CD14-positive monocyte (primary cell): ENCODE measurements around the gene SSBP4. TPM values are rescaled to one million over a fixed set of nuclear protein-coding genes. Genes with fewer than 3 reads are reported as not detected.

ENCODE experiments used
- DNase-seq, 3 donors: peaks; one replicate each; pipeline ENCODE4 v3.0.0-alpha.2; 2011 to 2022
- H2AFZ ChIP-seq: 2 replicates; pipeline ENCODE4 v1.6.0; 2012; ENCODE audit warnings: mild to moderate bottlenecking, low read depth, low read length, inconsistent platforms; ENCODE audit not compliant: insufficient read depth, poor library complexity, severe bottlenecking
- H3K27ac ChIP-seq, 2 donors: 1 replicate in 1 of 2; 2 replicates in 1 of 2; pipeline ENCODE4 v1.5.1; 2012 to 2013; ENCODE audit warnings: low read length in 2 of 2, control low read depth in 1 of 2, inconsistent platforms in 1 of 2, low read depth in 1 of 2, mild to moderate bottlenecking in 1 of 2
- H3K27me3 ChIP-seq, 2 donors: one replicate each; pipeline versions ENCODE4 v1.6.0 to v1.6.1; 2011 to 2013; ENCODE audit warnings: low read length in 2 of 2; ENCODE audit not compliant: control insufficient read depth in 2 of 2, insufficient read depth in 2 of 2
- H3K36me3 ChIP-seq, 2 donors: replicated peaks in 1 of 2; 1 replicate in 1 of 2; 2 replicates in 1 of 2; pipeline versions ENCODE4 v1.5.1 to v1.6.1; 2012 to 2013; ENCODE audit warnings: low read length in 2 of 2, control low read depth in 1 of 2, inconsistent platforms in 1 of 2, mild to moderate bottlenecking in 1 of 2; ENCODE audit not compliant: insufficient read depth in 2 of 2, control insufficient read depth in 1 of 2
- H3K4me1 ChIP-seq, 2 donors: 1 replicate in 1 of 2; 2 replicates in 1 of 2; pipeline versions ENCODE4 v1.5.1 to v1.6.1; 2012 to 2013; ENCODE audit warnings: low read length in 2 of 2, control low read depth in 1 of 2, inconsistent platforms in 1 of 2, mild to moderate bottlenecking in 1 of 2, moderate library complexity in 1 of 2; ENCODE audit not compliant: insufficient read depth in 2 of 2, control insufficient read depth in 1 of 2
- H3K4me2 ChIP-seq: replicated peaks from 2 replicates; pipeline ENCODE3; 2012; ENCODE audit warnings: low read length, moderate library complexity, mild to moderate bottlenecking; ENCODE audit not compliant: poor library complexity, severe bottlenecking; ENCODE audit errors: extremely low read depth
- H3K4me3 ChIP-seq, 3 experiments: fragments of 200-600 bp in 1 of 3; sonication (generic) in 1 of 3; replicated peaks in 1 of 3; 1 replicate in 2 of 3; 2 replicates in 1 of 3; pipeline ENCODE4 v1.5.1; 2011 to 2013; ENCODE audit warnings: low read length in 3 of 3, mild to moderate bottlenecking in 3 of 3, control low read depth in 2 of 3, low read depth in 2 of 3, inconsistent platforms in 1 of 3, moderate library complexity in 1 of 3
- H3K79me2 ChIP-seq: 2 replicates; pipeline ENCODE4 v1.6.0; 2012; ENCODE audit warnings: mild to moderate bottlenecking, control low read depth, inconsistent platforms, low read length, moderate library complexity; ENCODE audit not compliant: insufficient read depth
- H3K9ac ChIP-seq: 2 replicates; pipeline ENCODE4 v1.6.0; 2017; ENCODE audit warnings: low read length, mild to moderate bottlenecking; ENCODE audit not compliant: insufficient read depth, poor library complexity, severe bottlenecking
- H3K9me3 ChIP-seq, 2 donors: replicated peaks in 1 of 2; 1 replicate in 1 of 2; 2 replicates in 1 of 2; pipeline versions ENCODE4 v1.5.1 to v1.6.1; 2012 to 2013; ENCODE audit warnings: low read length in 2 of 2, control low read depth in 1 of 2; ENCODE audit not compliant: control insufficient read depth in 1 of 2, insufficient read depth in 1 of 2
- H4K20me1 ChIP-seq: 2 replicates; pipeline ENCODE4 v1.6.0; 2012; ENCODE audit warnings: mild to moderate bottlenecking, low read length, control low read depth, moderate library complexity; ENCODE audit not compliant: insufficient read depth
- H3K27ac Mint-ChIP-seq, 7 donors: one replicate each; pipeline ENCODE4 v1.8.0; 2020; ENCODE audit warnings: mild to moderate bottlenecking in 7 of 7, mixed read lengths in 7 of 7, moderate library complexity in 6 of 7, inconsistent platforms in 2 of 7
- H3K27me3 Mint-ChIP-seq, 3 donors: one replicate each; pipeline ENCODE4 v1.8.0; 2021 to 2022; ENCODE audit warnings: low read depth in 3 of 3, mild to moderate bottlenecking in 3 of 3, mixed read lengths in 3 of 3, moderate library complexity in 3 of 3, inconsistent platforms in 1 of 3
- H3K36me3 Mint-ChIP-seq, 2 donors: one replicate each; pipeline ENCODE4 v1.8.0; 2020; ENCODE audit warnings: mixed read lengths in 2 of 2, inconsistent platforms in 1 of 2, mild to moderate bottlenecking in 1 of 2
- H3K4me1 Mint-ChIP-seq: one replicate; pipeline ENCODE4 v1.8.0; 2020; ENCODE audit warnings: mild to moderate bottlenecking, mixed read lengths
- H3K4me3 Mint-ChIP-seq, 2 donors: one replicate each; pipeline ENCODE4 v1.8.0; 2020; ENCODE audit warnings: mild to moderate bottlenecking in 2 of 2, mixed read lengths in 2 of 2, moderate library complexity in 1 of 2
- H3K9me3 Mint-ChIP-seq, 7 donors: one replicate each; pipeline ENCODE4 v1.8.0; 2020 to 2022; ENCODE audit warnings: mixed read lengths in 7 of 7, mild to moderate bottlenecking in 6 of 7, moderate library complexity in 6 of 7, inconsistent platforms in 2 of 7
- CTCF ChIP-seq: fragments of 200-600 bp; IDR thresholded peaks from one replicate; pipeline ENCODE4 v1.8.0; 2022; ENCODE audit warnings: antibody characterized with exemption, mild to moderate bottlenecking
- WGBS: methylation state at CpG from one replicate; pipeline ENCODE4 v1.1.5; 2013; ENCODE audit warnings: missing lambda C conversion rate; ENCODE audit not compliant: insufficient coverage; 5-methylcytosine and 5-hydroxymethylcytosine counted together
- intact Hi-C, 2 donors: fragments of 100-400 bp; cut with micrococcal nuclease; formaldehyde crosslinking; loops; one replicate each; pipeline versions ENCODE4 v1.15.0 to v1.15.1; 2023
- polyA plus RNA-seq, 3 donors: library from polyadenylated mRNA; depleted of rRNA in 1 of 3; unstranded in 2 of 3; stranded (reverse) in 1 of 3; fragments of 300-500 nt in 2 of 3; fragments of >200 nt in 1 of 3; fragmentation: Illumina TruSeq in 2 of 3; gene quantifications; 1 replicate in 2 of 3; 2 replicates in 1 of 3; pipeline ENCODE4 v1.2.3, GENCODE V29; 2012 to 2021

The SSBP4 gene
- polyA plus RNA-seq, 3 donors = 38.5 to 74.5 (median 48.3) TPM

GRCh38 chr19:18419699-18420460 is 682 bp downstream of the SSBP4 start:
- intact Hi-C loops = loop anchor here (2.0 to 10.0 kb wide), 4 partner anchors 27 to 215 kb away; partner anchors contain the start of genes IQCN (in 2 of the 2) and RAB3A (in 1 of the 2)
- Histone ChIP-seq H3K79me2 (peaks cover 50% of the 10 kb centered on the region), H3K9me3 (no peaks in the 10 kb centered on the region)

More at GRCh38 chr19:18419699-18420460, 682 bp downstream of the SSBP4 start:
- Mint-ChIP-seq H3K36me3 (peaks cover 7 to 20% of the 10 kb centered on the region in 2 donors), H3K9me3 (peaks cover 0 to 3% (median 0%) of the 10 kb centered on the region in 7 donors), H3K4me1 (peaks cover 69% of the 10 kb centered on the region), H3K4me3 (peak overlapping the region; percentile 83 to 91), H3K27me3 (peaks cover 0 to 6% (median 2%) of the 10 kb centered on the region in 3 donors), H3K27ac (peak overlapping the region; percentile 31 to 83 (median 67))
- Histone ChIP-seq H3K27ac (peak overlapping the region in 1 of 2 donors; percentile 8), H3K9ac (peak overlapping the region; percentile 90), H4K20me1 (peaks cover 50% of the 10 kb centered on the region), H2AFZ (peak overlapping the region; percentile 47), H3K27me3 (no peaks in the 10 kb centered on the region), H3K4me2 (peak overlapping the region; percentile 91), H3K36me3 (no peaks in the 10 kb centered on the region), H3K4me1 (peaks cover 60 to 79% of the 10 kb centered on the region in 2 donors), H3K4me3 (peak overlapping the region; percentile 49 to 74 (median 59))
- under 1% methylated on average over 97 of the region's 97 CpGs for WGBS
- DNase-seq = no peak
- TF ChIP-seq CTCF = peak; percentile 31
